GM04503 (cell line): ENCODE data around the gene MAP4K3.
"Not testable (repeated sequence)": the region's sequence is repeated elsewhere in the genome, so short reads cannot be mapped to it uniquely, and the experiment has no call there.

ENCODE experiments used
- DNase-seq: peaks from one replicate; pipeline ENCODE4 v3.0.0-alpha.2; 2012; ENCODE audit warnings: low read depth

The MAP4K3 gene

DNA sequence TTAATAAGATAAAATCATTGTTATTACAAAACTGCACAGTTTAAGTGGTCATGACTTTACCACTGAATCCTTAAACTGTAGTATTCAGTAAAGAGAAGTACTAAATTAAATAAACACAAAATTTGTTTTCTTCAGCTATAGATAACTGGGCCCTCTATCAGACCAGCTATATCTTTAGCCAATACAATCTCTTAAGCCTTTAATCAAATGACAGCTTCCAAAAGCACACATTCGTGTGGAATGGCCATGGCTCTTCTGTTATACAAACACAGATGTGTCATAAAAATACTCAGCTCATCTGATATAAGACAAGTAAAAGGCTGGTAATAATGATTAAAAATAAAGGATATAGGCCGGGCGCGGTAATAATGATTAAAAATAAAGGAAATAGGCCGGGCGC, 135.7 kb downstream of the MAP4K3 start:
- no peak for DNase-seq

DNA sequence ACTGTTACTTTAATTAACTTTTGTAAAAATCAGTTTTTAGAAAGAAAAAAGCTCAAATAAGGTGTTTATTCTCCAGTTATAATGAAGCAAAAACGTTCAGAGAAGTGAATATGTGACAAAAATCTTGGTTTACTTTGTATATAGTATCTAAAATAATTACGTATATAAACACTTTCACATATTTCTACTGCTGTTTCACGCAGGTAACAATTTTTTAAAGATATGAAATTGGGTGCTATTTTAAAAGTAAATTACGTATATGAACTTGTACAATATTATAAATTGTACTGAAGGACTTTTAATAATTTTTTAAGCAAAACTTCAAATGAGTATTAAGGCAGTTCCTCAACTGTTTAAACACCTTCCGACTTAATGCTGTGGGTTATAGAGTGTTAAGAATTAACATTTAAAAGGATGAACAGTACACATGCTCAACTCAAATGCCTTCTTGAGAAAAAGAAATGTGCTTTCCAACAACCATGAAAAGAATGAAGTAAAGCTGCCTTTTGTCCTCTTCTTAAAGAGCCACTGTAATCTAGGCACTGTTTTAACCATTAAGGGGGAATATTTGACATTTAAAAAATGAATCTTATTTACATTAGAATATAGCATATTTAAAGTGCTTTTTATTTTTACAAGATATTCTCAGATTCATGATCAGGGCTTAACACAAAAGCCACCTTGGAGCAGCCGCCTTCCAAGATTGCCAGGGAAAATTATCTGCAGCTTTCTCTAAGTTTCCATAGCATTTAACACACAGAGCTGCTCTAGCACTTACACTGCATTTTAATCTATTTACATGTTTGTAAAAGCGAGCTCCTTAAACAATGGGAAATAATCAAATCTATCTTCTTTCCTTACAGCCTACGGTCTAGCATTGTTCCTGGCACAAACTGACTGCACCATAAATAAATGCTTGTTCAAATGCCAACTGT, 136.8 kb downstream of the MAP4K3 start:
- no peak for DNase-seq

DNA sequence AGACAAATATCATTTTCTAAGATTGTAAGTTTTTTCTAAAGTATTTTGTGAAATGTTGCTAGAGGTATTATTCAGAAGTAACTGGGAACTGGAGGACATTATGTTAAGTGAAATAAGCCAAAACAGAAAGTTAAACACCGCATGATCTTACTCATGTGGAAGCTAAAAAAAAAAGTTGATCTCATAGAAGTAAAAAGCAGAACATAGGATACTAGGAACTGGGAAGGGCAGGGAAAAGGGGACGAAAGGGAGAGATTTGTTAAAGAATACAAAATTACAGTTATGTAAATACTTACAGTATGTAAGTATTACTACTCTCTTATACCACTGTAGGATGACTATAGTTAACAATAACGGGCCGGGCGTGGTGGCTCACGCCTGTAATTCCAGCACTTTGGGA, 146.7 kb downstream of the MAP4K3 start:
- DNase-seq: no peak

DNA sequence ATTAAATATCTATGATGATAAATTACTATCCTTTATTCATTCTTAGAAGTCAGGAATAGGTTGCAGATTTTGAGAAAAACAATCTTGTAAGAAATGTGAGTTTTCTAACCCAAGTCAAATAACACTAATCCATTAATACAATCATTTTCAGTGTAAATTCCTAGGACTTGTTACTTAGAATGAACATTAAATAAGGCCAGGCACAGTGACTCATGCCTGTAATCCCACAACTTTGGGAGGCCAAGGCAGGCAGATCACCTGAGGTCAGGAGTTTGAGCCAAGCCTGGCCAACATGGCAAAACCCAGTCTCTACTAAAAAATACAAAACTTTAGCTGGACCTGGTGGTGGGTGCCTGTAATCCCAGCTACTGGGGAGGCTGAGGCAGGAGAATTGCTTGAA, 147.5 kb downstream of the MAP4K3 start:
- DNase-seq: no peak

DNA sequence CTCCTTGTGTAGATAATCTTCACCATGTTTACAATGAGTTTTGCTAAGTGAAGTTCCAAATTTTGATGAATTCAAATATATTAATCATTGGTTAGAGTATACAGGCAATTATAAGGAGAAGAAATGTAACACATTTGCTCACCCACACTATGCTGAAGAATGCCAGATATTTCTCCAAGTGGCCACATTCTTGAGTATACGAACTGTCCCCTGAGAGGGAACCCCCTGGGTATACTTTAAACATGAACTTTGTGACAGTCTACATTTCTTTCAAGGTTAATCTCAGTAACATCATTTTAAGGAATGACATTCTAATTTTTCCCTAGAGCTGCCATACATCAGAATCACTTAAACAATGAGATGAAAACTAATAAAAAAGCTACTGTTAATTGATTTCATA, 153.5 kb downstream of the MAP4K3 start:
- DNase-seq: no peak

DNA sequence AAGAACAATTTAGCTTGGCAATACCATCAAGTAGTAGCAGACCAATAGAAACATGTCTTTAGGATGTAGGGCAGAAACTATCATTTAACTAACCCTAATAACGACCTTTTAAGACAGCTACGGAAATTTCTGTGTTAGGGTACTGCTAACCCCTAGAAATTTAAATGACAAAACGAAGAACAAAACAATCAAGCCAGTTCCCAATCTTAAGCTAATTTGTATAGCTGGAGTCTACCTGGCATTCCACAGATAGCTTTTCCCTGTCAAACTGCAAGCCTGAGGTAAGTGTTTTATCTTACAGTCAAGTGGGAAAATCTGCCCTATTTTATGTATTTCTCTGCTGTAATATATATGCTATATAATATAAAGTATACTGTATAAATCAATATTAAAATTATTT, 155.7 kb downstream of the MAP4K3 start:
- no peak for DNase-seq

DNA sequence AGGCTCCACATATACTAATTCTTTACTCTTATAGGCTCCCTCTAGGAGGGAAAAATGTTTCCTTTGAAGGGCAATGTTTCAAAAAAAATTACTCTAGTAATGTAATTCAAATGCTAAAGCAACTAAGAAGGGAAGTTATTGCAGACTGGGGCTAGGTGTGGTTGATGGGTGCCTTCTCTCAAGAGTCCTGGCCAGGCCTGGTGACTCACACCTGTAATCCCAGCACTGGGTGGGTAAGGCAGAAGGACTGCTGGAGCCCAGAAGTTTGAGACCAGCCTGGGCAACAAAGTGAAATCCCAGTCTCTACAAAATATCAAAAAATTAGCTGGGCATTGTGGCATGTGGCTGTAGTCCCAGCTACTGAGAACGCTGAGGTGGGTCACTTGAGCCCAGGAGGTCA, 162.1 kb downstream of the MAP4K3 start:
- DNase-seq: no peak

DNA sequence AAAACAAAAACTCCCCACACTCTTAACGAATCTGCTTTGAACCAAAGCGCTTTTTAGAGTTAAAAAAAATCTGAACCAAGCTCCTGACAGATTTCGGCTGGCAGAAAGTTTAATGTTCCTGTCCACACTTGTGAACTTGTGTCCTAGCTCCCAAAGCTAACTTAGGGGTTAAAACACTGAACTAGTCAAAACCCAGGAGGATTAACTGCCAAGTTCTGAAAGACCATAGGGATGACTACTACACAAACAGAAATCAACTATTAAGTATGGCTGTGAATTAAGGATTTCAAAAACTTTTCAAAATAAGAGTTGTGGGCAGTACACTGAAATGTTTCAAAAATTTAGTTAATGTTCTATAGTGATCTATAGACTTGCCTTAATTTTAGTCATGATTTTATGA, 167.1 kb downstream of the MAP4K3 start:
- DNase-seq: no peak

DNA sequence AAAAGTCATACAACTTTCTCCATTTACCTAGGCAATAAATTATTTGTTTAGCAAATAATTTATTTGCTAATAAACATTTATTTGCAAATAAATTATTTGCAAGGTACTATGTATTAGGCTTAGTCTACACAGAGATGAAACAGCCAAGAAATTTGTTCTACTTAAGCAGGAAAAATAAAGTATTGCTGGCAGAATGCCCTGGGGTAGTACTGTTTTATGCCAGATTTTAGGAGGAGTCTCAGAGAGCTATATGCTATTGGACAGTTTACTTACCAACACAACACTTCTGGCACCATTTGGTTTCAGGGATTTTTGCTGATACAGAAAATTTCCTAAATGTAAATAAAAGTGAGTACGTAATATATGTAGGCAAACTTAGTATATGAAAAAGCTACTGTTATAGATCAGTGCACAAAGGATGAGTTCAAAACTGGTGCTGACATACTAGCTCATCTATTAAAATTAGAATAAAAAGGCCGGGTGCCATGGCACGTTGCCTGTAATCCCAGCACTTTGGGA, 170.1 kb downstream of the MAP4K3 start:
- DNase-seq: no peak

DNA sequence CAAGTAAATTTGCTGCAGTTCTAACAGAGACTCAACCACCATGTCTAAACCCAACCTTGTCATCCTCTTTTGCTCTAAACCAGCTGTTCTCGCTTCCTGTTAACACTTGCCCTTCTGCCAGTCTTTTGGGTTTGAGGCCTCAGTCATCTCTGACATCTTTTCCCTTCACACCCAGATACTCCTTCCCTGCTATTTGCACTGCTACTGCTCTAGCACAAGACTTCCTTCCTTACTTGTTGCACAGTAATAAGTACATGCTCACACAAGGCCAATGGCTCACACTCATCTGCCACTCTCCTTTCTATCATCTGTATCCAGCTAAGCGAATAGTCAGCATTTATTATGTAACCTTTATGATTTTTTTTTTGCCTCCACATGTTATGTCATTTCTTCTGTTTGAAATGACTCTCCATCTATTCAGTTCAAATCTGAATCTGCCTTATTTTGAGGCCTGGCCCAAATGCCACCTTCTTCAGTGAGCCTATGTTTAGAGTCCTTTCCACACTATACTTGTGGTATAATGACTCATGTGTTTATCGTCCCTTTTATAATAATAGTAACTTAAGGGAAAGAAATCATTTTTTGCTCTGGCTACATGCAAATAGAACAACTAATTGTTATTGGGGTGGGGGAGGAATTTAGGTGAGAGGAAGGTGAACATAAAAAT, 170.8 kb downstream of the MAP4K3 start:
- DNase-seq: no peak

DNA sequence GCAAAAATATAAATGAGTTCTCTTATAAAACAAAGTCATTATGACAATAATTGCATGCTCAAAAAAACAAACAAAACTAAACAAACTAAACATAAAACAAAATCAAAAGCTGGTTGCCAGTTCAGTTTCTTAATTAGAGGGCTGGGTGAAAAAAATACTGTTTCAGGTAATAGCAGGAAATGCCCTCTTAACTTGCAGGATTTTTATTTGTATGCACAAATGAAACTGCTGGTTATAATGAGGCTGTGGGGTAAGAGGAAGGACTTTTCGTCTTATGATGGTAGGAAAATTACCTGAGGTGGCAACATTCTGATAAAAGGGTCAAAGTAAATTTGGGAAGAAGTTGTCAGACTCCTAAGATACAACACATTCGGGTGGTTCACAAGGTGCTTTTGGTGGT, 171.8 kb downstream of the MAP4K3 start:
- DNase-seq: no peak

DNA sequence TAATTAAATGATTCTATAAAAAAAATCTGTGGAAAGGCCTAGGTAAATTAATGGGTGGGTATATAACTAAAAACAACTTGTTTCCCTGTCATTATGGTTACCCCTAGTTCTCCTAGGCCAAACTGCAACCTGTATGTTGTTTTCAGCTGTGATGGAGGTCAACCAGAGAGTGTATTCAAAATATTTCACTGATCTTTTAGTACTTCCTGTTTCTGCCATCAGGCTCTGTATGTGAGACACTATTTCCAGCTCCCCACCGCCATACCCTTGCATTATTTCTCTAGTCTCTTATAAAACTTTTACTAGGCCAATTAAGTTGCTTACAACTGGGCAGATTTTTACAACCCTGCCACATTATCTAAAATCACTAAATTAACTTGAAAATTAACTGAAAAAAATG, 172.4 kb downstream of the MAP4K3 start:
- no peak for DNase-seq

DNA sequence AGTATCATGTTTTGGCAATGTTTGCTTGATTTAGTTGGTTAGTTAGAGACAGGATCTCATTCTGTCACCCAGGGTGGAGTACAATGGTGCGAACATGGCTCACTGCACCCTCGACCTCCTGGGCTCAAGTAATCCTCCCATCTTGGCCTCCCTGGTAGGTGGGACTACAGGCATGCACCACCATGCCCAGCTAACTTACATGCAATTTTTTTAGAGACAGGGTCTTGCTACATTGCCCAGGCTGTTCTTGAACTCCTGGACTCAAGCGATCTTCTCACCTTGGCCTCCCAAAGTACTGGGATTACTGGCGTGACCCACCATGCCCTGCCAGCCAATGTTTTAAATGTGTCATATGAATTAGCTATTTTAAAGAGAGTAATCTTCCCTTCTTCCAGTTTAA, 177.0 kb downstream of the MAP4K3 start:
- no peak for DNase-seq

DNA sequence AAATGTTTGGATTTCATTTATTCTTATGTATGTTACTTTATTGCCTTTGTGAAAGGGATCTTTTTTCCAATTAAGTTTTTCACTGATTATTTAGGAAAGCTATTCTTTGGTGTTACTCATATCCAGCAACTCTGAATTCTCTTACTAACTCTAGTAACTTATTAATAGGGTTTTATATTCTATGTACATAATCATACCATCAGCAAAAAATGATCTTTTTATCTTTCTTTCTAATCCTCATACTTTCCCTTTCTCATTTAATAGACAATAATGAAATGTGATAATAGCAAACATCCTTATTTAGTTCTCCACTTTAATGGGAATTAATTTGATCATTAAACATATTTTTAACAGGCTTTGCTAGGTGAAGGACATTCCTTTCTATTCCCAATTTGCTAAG, 181.0 kb downstream of the MAP4K3 start:
- no peak for DNase-seq

DNA sequence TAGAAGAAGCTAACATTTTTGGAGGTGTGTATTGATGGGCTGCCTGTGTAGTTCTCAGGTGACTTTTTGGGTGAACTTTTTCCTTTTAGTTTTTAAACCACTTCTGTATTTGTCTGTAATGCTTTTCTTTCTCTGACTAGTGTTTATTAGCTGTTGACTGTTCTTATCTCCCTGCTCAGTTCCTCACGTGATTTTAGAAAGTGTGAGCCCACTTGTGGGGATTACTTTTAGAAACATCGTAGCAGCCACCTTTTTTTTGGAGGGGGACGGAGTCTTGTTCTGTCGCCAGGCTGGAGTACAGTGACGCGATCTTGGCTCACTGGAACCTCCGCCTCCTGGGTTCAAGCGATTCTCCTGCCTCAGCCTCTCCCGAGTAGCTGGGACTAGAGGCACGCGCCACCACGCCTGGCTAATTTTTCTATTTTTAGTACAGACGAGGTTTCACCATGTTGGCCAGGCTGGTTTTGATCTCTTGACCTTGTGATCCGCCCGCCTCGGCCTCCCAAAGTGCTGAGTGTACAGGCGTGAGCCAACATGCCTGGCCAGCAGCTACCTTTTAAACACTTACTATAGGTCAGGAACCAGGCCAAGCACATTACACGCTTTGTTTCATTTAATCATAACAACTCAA, 184.1 kb downstream of the MAP4K3 start:
- no peak for DNase-seq

DNA sequence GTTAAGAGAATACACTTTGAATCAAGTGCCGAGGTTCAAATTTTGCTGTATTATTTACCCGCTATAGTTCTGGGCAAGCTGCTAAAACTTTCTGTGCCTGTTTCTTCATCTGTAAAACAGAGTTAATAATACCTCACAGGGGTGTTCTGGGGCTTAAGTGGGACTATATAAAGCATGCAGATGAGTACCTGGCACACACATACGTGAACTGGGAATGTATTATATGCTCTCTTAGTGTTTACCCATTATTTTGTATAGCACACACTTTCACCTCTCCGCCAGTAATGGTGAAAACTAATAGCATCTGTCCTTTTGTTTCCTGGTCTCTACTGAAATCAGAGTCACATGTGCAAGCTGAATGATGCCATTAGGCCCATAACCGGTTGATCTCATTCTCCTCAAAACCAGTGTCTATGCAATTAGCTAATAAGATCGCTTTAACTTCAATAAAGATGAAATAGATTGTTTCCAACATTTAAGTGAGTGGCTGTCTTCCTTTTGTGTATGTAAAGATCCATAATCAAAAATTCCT, 189.5 kb downstream of the MAP4K3 start:
- DNase-seq: no peak

DNA sequence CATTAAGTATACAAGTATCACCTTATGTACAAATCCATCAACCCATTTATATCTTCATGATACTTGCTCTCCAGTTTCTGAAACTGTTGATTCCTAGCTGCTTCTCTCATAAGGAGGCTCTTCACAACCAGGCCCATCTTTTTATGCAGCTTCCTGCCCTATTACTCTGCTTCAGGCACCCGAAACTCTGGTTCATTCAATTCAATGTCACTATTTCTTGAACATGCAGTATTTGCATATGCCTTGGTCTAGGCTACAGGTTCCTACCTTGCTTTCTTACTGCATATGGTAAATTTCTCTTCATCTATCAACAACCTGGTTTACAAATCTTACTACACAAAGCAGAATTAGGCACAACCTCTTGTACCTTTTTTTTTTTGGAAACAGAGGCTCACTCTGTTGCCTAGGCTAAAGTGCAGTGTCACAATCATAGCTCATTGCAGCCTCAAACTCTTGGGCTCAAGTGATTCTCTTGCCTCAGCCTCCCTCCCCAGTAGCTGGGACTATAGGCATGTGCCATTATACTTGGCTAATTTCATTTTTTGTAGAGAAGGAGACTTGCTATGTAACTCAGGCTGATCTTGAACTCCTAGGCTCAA, 190.6 kb downstream of the MAP4K3 start:
- DNase-seq: no peak

DNA sequence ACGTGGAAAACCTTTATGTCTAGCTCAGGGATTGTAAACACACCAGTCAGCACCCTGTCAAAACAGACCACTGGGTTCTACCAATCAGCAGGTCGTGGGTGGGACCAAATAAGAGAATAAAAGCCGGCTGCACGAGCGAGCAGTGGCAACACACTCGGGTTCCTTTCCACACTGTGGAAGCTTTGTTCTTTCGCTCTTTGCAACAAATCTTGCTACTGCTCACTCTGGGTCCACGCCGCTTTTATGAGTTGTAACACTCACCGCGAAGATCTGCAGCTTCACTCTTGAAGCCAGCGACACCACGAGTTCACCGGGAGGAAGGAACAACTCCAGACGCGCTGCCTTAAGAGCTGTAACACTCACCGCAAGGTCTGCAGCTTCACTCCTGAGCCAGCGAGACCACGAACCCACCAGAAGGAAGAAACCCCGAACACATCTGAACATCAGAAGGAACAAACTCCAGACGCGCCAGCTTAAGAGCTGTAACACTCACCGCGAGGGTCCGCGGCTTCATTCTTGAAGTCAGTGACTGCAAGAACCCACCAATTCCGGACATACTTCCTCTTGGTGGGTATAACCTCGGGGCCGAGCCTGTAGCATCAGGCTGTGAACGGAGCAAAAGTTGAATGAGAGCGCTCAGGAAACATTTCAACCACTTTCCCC, 192.0 kb downstream of the MAP4K3 start:
- not testable (repeated sequence) for DNase-seq

DNA sequence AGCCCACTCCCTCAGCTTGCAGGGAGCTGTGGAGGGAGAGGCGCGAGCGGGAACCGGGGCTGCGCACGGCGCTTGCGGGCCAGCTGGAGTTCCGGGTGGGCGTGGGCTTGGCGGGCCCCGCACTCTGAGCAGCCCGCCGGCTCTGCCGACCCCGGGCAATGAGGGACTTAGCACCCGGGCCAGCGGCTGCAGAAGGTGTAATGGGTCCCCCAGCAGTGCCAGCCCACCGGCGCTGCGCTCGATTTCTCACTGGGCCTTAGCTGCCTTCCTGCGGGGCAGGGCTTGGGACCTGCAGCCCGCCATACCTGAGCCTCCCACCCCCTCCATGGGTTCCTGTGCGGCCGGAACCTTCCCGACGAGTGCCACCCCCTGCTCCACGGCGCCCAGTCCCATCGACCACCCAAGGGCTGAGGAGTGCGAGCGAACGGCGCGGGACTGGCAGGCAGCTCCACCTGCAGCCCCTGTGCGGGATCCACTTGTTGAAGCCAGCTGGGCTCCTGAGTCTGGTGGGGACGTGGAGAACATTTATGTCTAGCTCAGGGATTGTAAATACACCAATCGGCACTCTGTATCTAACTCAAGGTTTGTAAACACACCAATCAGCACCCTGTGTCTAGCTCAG, 192.7 kb downstream of the MAP4K3 start:
- not testable (repeated sequence) for DNase-seq

DNA sequence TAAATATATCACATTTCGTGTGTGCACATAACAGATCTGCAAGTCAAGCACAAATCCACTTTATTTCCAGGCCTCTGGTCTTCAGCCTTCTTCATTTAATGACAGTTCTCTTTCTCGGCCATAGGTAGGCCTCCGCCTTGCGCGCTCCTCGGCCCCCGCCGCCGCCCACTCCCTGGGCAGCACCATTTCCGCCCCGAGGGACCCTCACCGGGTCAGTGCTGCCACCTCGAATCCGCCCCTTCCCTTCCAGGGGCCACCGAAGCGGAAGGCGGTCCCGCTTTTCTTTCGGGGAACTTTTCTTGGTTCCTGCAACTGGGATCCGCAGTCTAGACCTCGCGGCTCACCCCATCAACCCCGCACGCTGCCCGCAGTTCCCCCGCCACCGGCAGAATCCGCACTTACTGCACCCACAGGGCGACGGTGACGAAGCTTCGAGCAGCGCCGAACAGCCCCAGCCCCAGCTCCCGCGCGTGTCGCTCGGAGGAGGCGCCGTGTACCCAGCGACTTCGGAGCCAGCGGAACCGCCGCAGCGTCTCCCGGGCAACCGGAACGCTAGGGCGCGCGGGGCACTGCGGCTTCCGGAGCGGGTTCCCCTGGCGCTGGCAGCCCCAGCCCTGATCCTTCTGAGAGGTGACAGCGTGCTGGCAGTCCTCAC, 193.5 kb downstream of the MAP4K3 start, which contains the start of gene CDKL4:
Gene CDKL4 (minus strand): TSS at position 502 of the 655 bp plus-strand sequence.
- no peak for DNase-seq
